NCI-H226 (cell line): ENCODE results near the gene CREB3L1.

Source experiments
- DNase-seq: peaks from one replicate; pipeline ENCODE4 v3.0.0-alpha.2; 2015

Gene CREB3L1

DNA sequence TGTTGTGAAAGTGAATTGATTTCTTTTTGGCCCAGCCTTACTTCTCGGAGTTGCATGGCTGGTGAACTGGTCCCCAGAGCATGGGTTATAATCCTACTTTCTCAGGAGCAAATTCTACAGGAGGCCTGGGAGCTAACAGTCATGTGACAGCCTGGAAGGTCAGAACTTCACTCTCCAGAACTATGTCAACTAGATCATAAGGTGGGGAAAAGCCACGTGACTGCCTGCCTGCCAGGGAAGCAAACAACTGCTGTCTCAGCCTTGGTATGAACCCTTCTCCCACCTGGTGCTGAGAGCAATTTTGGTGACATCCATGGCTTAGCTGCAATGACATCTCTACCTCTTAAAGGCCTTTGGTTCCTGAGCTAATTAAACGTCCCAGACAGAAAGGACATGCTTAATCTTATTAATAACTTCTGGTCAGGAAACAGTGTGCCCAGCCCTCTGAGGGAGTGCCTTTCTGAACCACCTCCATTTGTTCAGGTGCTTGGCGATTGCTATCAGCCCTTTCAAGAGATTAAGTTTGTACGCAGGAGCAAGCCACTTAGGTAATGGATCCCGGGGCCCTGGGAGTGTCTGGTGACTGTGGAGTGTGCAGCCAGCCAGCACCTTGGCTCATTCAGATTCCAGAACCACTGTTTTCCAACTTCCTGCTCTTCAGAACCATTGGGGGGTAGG lies 1.4 kb upstream of the CREB3L1 start:
- DNase-seq = no peak

DNA sequence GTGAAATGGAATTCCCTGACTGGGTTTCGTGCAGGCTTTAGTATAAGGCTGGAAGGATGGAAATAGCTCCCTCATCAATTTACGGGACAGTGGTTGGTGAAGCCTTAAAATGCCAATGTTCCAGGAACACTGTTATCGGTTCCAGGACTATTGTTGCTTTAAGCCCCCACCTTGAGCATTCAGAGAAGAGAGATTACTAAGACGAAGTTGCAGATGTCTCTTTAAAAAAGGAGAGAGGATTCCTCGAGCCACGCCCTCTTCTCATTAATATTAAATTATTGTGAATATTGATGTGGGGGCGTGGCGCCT lies 195 bp upstream of the CREB3L1 start:
- no peak for DNase-seq

DNA sequence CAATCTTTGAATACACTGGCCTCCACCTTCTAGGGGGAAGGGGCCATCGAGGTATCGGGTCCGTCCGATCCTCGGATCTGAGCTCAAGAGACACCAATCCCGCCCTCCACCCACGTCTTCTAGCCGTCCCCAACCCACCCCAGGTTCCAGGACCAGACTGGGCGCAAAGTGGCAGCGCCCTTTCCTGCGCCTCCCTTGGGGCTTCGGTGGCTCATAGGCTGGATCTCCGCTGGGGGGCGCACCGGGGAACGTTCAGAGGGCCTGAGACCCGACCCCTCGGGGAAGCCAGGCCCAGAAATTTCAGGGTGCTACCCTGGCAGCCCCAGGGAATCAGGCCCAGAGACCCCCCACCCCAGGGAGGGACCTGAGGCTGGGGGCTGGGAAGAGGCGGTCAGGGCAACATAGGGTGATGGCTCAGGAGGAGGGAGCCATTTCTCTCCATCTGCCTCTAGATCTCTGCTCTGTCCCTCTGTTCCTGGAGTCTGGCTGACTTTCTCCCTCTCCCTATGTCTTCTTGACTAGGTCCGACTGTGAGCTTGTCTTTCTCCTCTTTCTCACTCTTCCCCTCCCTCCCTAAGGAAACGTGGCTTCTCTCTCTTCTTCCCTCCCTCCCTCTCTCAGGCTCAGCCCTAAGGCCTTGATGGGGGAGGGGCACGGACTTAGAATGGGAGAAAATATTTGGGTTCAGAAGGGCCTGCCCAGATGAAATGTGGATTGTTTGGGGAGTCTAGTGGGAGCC lies 1.1 kb downstream of the CREB3L1 start:
- no peak for DNase-seq

DNA sequence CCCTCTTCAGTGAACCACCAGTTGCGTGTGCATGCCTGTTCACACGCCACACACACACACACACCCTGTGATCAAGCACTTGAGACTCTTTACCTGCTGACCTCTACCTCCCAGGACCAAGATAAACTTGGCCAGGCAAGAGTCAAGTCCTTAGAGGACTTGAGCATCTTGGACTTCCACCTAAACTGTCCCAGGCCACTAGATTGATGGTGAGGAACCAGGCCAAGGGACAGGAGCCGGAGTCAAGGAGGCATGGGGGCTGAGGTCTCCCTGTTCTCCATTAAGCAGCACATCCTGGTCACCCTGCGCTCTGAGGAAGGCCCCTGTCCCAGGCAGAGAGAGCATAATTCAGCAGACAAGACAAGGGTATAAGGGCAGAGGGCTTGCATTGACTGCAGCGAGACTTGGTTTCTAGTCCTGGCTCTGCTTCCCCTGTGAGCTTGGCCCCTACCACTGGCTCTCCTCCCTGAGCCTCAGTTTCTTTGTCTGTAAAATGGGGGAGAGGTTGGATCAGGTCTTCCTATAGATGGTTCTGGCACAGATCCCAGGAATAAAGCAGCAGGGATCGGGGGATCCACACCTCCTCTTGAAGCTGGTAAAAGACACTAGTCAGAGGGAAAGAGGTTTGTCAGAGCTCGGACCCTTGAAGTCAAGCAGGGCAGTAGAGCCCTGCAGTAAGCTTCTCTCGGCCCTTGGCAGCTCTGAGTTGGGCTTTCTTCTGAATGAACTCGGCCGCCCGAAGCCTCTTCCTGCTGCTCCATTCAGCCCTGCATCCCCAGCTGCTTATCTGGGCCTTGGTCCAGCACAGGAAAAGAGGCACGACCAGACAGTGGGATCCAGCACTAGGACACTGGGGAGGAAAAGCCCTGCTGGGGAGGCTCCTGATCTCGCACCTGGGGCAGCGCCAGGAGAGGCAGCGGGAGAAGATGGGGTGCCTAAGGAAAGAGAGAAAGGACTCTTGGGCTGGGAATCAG lies 2.0 kb downstream of the CREB3L1 start:
- DNase-seq = no peak

DNA sequence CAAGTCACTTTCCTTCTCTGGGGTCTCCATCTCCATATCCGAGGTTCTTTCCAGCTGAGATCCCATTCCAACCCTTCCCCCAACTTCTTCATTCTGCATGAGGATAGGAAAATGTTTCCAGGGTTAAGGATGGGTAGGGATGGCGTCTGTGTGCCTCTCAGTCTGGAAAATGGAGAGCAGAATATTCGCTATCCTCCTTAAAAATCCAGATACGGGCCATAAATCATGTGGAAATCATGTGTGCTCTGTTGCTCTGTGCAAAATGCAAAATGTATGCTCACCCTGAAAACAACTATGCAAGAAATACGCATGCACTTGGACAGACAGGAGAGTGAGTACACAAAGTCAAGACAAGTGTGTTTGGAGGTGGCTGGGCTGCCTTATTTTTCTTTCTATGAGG lies 3.2 kb downstream of the CREB3L1 start:
- no peak for DNase-seq

DNA sequence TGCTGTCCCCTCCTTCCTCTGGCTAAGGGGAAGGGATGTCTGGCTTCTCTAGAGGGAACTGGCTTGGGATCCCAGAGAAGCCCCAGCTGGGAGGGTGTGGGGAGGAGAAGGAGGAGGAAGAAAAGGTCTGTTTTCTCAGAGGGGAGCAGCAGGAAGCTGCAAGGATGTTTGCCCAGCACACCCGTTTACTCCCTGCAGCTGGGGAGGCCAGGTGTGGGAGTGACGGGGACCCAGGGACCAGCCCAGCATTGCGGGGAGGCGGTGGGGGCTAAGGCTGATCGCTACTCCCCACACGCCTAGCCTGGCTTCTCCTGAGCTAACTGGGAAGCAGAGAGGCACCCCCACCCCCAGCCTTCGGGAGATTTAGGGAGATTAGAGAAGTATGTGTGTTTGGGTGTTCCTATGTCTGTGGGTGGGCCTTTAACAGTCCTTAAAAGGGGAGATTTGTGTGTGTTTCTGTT lies 3.9 kb downstream of the CREB3L1 start:
- no peak for DNase-seq

DNA sequence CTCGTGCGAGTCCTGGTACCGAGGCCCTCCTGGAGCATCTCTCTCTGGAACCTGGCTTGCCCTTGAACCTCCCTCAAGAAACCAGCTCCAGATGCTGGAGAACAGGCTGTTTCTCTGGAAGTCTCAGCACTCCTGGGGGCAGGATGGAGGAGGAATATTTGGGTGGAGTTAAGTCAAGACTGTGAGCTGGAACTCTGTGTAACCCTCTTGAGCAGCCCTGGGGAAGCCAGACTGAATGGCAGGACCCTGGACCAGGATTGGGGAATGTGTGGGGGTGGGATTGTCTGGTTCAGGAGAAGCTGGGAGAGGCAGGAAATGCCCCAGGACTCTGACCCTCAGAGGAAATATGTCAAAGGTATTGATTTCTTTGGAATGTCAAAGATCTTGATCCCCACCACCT lies 7.7 kb downstream of the CREB3L1 start:
- DNase-seq = no peak

DNA sequence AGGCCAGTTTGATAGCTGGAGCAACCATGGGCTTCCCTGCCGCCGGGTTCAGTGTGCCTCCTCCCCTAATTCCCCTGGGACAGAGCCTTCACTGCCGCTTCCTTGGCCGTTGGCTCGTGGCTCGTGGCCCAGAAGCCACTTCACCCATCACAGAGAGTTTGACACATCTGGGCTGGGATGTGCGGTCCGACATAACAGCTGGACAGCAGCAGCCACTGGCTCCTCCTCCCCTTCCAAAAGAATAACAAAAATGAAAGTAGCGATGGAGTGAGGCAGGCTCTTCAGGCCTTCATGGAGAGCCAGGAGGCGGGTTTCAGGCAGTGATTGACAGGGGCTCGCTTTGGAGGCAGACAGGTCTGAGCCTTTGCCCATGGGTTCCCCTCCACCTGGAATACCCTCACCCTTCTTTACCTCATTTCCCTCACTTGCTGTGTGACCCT lies 8.2 kb downstream of the CREB3L1 start:
- no peak for DNase-seq

DNA sequence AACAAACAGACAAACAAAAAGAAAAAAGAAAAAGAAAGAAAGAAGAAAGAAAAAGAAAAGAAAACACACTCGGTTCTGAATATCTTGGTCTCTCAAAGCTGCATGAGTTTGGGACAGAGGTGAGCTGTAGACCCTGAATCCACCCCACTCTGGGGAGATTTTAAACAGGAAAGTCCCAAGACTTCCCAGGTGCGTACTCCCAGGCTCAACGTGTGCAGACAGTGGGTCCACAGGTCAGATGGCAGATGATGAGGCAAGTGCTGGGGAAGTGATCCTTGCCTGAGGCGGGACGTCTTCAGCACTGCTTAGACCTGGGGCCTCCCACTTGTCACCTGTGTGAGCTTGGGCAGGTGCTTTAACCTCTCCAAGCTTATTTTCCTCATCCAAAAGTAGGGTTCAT lies 9.3 kb downstream of the CREB3L1 start:
- DNase-seq = no peak

DNA sequence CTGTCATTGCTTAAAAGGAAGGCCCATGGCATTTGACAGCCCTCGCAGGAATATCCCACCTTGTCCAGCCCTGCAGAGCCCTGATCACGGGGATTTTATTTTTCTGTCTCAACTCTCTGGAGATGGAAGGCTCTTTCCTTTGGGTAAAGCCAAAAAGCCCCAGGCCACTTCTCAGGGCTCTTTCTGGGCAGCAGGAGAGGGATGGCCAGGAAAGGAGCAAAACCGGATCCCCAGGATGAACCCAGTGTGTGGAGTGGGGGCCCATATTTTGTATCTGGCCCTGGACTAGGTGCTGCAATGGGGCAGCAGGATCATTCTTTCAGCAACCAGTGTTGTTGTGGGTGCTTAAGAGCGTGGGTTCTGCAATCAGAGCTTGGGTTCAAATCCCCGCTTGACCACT lies 11.0 kb downstream of the CREB3L1 start:
- DNase-seq = no peak

DNA sequence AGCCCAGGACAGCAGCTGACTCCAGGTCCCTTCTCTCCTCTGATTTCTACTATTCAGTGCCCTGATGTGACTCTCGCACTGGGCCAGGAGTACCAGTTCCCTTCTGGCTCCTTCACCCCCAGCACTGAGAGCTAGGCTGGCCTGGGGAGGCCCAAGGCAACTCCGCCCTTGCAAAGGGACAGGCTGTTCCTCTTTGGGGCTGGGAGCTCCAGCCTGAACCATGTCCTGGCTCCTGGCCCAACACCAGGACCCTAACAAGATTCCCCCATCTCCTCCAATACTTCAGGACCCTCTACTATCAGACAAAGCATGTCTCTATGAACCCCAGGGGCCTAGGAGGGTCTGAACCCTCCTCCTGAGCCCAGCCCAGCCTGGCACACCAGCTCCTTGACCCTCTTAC lies 12.5 kb downstream of the CREB3L1 start:
- DNase-seq = no peak

DNA sequence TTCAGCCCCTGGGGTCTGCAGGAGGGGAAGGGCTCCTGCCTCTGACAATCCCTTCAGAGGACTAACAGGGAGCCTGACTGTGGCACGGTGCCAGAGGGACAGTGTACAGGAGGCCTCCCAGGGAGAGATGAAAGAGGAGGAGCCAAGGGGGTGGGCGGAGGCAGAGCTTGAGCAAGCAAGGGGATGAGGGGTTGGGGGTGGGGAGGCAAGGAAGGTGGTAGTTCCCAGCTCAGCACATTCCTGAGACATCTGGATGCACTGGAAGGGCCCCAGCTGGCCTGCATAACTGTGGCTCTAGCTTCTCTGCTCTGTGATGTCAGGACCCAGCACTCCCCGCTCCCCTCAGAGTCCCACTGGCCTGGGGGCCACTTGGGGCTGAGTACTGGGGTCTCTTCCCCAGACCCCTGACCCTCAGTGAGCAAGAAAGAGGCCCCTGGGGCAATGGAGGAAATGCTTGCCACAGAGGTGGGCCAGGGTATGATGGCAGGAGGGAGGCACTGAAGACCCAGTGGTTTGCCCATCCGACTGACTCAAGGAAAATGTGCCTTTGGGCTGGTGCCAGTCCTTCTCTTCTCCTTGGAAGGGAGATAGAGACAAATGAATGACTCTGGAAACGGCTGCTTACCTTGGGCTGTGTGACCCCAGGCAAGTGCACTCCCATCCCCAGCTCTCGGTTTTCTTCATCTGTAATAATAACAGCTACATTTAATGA lies 13.3 kb downstream of the CREB3L1 start:
- DNase-seq = peak; percentile 80

DNA sequence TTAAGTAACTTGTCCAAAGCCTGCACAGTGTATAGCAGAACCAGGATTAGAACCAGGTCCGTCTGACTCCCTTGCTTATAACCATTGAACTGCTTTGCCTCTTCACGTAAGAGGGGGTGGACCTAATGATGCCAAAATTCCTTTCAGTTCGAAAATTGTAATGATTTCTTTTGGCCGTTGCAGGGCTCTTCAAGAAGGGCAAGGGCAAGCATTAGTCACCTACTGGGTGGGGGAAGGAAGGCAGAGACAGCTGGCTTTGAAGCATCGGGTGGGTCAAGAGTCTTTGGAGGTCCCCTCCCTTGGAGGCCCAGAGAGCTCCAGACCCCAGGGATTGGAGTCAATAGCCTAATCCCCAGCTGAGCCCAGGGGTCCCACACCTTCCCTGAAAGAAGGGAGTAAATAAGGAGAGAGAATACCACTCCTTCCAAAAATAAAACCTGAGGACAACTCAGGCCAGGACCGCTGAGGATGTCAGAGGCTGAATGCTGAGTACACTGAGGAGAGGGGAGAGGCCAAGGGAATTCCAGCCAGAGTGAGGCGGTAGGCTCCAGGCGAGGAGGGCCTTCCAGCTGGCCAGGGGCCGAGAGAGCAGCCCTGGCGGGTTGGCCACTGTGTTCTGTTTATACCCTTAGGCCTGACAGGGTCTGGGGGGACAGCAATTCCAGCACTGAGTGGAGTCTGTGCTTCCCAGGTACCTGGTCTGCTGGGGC lies 14.1 kb downstream of the CREB3L1 start:
- no peak for DNase-seq

DNA sequence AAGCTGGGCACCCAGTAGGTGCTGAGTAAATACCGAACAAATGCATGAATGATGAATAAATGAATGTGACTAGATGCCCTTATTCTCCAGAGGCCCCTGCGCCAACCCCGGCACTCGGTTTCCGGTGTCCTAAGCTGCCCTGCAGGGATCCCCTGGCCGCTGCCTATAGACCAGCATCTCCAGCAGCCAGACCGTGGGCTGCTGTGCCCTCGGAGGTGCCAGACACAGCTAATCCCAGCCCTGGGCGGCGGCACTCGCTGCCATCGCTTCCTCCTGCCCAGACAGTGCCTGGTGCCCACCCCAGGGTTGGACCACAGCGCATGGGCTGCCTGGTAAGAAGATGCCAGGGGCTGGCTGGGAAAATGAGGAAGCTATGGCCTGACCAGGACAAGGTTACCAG lies 15.6 kb downstream of the CREB3L1 start:
- no peak for DNase-seq

DNA sequence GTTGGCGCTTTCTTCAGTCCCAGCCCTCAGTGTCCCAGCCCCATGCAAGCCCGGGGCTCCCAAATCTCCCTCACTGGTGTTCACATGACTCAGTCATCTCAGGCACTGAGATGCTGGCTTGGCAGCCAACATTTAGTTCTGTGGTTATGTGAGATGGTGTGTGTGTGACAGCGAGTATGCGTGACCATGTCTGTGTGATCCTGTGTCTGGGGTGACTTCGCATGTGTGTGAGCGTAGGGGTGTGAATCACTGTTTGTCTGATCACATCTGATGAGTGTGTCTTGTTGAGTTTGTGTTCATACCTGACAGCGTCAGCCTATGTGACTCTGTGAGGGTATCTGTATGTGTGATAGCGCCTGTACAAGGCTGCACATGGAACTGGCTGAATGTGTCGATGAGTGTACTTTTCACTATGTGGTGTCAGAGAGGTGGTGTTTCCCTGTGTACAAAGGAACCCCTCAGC lies 16.2 kb downstream of the CREB3L1 start:
- peak; percentile 45 for DNase-seq

DNA sequence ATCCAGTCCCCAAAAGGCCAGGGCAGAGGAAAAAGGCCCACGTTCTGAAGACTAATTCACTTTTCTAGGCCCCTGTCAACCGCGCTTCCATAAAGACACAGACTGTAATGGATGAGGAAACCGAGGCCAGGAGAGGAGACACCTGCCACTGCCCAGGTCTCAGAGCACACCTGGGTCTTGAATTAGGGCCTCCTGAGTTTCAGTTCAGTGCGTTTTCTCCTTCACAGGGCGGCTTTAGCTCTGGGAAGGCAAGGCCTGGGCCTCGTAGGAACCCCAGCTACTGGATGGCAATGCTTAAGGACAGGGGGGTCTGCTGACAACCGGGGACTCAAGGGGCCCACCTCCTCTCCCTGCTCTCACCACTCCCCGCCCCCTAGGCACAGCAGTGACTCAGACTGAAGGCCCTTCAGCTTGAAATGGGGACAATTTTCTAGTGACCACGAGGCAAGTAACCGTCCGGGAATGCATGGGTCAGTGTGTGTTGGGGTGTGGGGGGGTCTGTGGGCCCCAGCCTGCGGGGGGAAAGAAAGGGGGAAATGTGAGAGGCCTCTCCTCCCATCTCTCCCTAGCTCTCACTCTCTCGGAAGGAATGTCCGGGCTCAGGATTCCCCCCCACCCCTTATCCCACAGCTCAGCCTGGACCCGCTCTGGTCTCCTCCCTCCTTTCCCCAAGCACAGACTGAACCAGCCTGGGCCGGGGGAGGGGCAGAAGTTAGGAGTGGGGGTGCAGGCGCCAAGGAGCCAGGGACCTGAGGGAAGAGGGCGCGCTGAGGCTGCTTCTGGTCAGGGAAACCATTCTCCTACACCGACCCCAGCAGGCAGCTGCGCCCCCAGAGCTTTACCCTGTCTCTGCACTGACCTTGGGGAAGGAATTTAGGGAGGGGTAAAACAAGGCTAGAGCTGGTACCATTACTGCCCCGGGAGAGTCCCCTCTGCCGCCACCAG lies 17.2 kb downstream of the CREB3L1 start:
- DNase-seq = peak; percentile 87

DNA sequence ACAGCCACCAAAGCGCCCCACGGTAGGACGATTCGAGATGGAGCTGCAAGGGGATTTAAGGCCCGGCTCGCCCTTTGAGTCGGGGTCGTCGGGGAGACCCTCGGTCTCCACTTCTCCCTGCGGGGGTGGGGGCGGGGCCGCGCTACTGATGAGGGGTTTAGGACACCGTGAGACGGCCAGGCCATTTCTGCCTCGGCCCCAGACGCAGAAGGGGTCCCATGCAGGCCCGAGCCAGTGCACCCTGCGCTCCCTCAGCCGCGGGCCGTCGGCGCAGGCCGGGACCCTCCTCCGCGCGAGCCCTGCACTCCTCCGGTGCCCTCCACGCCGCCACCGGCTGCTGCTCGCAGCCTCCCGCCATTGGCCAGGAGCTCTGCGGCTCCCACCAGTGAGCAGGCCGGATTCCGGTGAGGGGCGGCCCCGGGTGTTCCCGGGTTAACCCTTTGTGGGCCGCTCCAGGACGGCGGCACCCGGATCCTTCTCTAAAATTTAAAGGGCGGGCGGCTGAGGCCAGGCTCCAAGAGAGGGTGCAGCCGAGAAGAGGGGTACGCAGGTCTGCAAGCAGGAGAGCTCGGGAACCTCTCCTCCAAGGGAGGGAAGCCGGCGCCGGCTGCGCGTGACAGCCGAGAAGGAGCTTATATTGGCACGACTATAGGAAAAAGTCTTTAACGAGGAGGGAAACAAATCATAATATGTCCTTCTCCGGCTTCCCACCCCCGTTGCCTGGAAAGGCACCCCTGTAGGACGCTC lies 18.0 kb downstream of the CREB3L1 start:
- peak; percentile 90 for DNase-seq

DNA sequence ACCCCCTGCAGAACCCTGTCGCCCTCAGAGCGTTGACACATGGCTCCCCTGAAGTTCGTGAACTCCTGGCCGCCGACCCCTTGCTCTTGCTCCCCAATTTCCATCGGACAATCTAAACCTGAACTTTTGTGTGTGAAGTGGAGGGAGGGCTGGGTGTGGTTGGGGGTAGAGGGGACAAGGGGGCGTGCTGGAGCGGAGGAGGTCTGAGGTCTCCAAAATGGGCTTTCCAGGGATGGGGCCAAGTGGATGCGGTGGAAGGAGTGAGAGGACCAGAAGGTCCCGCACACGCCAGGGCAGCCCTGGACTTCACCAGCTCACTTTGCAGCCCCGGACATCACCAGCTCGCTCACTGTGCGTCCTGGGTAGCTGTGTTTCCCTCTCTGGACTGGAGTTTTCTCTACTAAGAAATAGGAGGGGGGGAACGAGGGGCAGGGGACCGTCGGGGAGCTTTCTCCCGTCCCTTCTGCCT lies 18.6 kb downstream of the CREB3L1 start:
- no peak for DNase-seq

DNA sequence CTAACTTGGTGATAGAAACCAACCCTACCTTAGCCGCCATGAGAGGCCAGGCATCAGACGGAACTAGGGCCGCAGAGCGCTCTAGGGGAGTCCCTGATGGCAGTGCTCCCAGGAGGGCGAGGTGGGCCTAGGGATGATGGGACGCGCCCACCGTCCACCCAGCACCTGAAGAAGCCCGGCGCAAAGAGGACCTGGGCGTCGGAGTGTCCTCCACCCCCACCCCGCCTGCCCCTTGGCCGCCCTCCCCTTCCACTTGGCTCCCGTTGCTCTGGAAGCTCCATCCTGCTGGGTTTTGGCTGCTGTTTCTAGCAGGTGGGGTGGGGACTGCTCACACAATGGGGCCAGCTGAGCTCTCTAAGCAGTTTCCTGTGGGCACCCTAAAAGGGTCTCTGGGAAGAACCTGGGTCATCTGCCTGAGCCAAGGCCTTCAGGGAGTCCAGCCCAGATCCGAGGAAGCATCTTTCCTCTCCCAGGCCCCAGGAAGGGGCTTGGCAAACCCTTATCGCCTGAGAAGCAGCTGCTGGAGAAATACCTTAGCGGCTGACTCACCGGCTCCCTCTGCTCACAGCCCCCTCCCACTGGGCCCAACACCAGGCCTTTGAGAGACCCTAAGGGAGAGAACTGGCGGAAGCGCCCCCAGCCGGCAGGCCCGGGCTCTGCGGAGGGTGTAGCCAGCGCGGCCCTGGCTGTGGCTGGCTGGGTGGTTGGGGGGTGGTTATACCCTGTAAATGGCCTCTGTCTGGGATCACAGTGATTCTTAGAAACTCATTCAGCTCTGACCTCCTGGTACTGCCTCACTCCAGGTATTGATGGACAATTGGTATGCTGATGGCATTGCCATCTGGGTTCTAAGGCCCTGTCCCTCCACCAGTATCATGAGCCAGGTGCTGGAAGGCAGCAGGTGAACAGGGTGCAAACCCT lies 19.3 kb downstream of the CREB3L1 start:
- peak; percentile 97 for DNase-seq
